Natural killer cell (primary cell): ENCODE data around the gene DMBT1. TPM values are rescaled to one million over a fixed set of nuclear protein-coding genes. Genes with fewer than 3 reads are reported as not detected.

Experiments used
- ATAC-seq, 3 donors: fragments of 150-1000 bp in 2 of 3; fragments of 200-7000 bp in 1 of 3; cut with Tn5 transposase; 1 replicate in 1 of 3; 2 replicates in 2 of 3; pipeline ENCODE4 v1.10.0; 2021; ENCODE audit warnings: mild to moderate bottlenecking in 2 of 3, moderate library complexity in 2 of 3
- DNase-seq, 2 donors: peaks; one replicate each; pipeline versions ENCODE4 v3.0.0 to v3.0.0-alpha.2; 2013 to 2021; ENCODE audit warnings: mixed read lengths in 1 of 2
- H3K27ac ChIP-seq: one replicate; pipeline ENCODE4 v1.5.1; 2013; ENCODE audit warnings: mild to moderate bottlenecking, low read length
- H3K27me3 ChIP-seq: one replicate; pipeline ENCODE4 v1.6.1; 2013; ENCODE audit warnings: low read length; ENCODE audit not compliant: control insufficient read depth, insufficient read depth
- H3K36me3 ChIP-seq: one replicate; pipeline ENCODE4 v1.6.1; 2013; ENCODE audit warnings: low read length; ENCODE audit not compliant: control insufficient read depth, insufficient read depth
- H3K4me1 ChIP-seq: one replicate; pipeline ENCODE4 v1.6.1; 2013; ENCODE audit warnings: low read length; ENCODE audit not compliant: control insufficient read depth, insufficient read depth
- H3K4me3 ChIP-seq: one replicate; pipeline ENCODE4 v1.5.1; 2013; ENCODE audit warnings: low read length
- H3K9me3 ChIP-seq: one replicate; pipeline ENCODE4 v1.6.1; 2013; ENCODE audit warnings: low read length; ENCODE audit not compliant: control insufficient read depth, insufficient read depth
- H3K27ac Mint-ChIP-seq, 2 donors: one replicate each; pipeline ENCODE4 v1.8.0; 2022; ENCODE audit warnings: mild to moderate bottlenecking in 2 of 2, mixed read lengths in 2 of 2, moderate library complexity in 1 of 2
- H3K27me3 Mint-ChIP-seq, 2 donors: one replicate each; pipeline ENCODE4 v1.8.0; 2022; ENCODE audit warnings: low read depth in 2 of 2, mixed read lengths in 2 of 2
- H3K36me3 Mint-ChIP-seq: one replicate; pipeline ENCODE4 v1.8.0; 2022; ENCODE audit warnings: mixed read lengths
- H3K4me1 Mint-ChIP-seq, 2 donors: one replicate each; pipeline ENCODE4 v1.8.0; 2022; ENCODE audit warnings: mixed read lengths in 2 of 2
- H3K4me3 Mint-ChIP-seq: one replicate; pipeline ENCODE4 v1.8.0; 2022; ENCODE audit warnings: mild to moderate bottlenecking, moderate library complexity, mixed read lengths
- H3K9me3 Mint-ChIP-seq, 2 donors: one replicate each; pipeline ENCODE4 v1.8.0; 2022; ENCODE audit warnings: mixed read lengths in 2 of 2
- WGBS: methylation state at CpG from one replicate; pipeline ENCODE4 v1.1.7; 2013; ENCODE audit warnings: missing lambda C conversion rate; ENCODE audit not compliant: insufficient coverage; 5-methylcytosine and 5-hydroxymethylcytosine counted together
- intact Hi-C: fragments of 100-400 bp; cut with micrococcal nuclease; formaldehyde crosslinking; loops from one replicate; pipeline ENCODE4 v1.14.2; 2022
- total RNA-seq, 4 donors: library from RNA; stranded (reverse); fragments of 120-200 nt in 1 of 4; gene quantifications; one replicate each; pipeline versions ENCODE4 v1.2.3 to v1.2.4, GENCODE V29; 2013 to 2022
- TF ChIP-seq, protein P1 (sequence below): fragments of 200-600 bp; IDR thresholded peaks from one replicate; pipeline ENCODE4 v1.8.0; 2022; ENCODE audit warnings: antibody characterized with exemption

DMBT1 gene
- total RNA-seq, 3 donors from 2014 or later (not counting 1 experiment from before 2014, with no cell fraction given): not detected

DNA sequence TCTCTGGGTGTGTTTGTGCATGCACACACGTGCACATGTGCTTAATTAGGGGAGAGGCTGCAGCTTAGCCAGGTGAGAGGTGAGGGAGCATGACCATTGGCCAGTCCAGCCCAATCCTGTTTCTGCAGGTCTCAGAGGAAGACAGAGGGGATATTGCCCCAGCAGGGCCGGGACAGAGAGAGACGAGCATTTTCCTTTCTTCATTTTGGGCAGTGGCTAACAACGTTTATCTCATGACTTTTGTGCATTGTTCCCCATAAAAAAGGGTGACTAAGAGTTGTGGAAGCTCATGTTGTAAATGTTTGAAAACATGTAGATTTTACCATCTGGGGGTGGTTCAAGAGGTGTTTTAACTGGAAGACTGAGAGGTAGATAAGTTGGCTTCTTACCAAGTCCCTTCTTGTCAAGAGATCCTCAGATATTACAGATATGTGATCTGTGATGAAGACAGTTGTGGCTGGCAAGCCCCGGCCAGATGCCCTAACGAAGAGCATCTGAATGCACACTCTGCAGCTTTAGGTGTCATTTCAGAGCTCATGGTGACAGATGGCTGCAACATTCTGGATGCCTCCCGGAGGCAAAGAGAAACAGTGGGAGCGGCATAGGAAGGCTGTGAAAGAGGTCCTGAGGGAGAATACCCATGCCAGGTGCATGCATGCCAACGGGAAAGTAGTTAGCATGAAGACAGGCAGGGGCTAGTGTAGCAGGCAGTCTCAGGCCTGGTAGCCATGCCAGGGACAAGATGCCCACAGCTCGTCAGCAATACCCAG is 16.7 kb upstream of the DMBT1 start:
- H3K4me3 ChIP-seq: no peak overlapping the region
- no peak overlapping the region for H3K4me3 Mint-ChIP-seq
- H3K9me3 Mint-ChIP-seq: no peaks in the 10 kb centered on the region
- no peaks in the 10 kb centered on the region for H3K36me3 Mint-ChIP-seq
- WGBS: 88% methylated on average over 10 of the region's 10 CpGs
- TF ChIP-seq, protein P1, sequence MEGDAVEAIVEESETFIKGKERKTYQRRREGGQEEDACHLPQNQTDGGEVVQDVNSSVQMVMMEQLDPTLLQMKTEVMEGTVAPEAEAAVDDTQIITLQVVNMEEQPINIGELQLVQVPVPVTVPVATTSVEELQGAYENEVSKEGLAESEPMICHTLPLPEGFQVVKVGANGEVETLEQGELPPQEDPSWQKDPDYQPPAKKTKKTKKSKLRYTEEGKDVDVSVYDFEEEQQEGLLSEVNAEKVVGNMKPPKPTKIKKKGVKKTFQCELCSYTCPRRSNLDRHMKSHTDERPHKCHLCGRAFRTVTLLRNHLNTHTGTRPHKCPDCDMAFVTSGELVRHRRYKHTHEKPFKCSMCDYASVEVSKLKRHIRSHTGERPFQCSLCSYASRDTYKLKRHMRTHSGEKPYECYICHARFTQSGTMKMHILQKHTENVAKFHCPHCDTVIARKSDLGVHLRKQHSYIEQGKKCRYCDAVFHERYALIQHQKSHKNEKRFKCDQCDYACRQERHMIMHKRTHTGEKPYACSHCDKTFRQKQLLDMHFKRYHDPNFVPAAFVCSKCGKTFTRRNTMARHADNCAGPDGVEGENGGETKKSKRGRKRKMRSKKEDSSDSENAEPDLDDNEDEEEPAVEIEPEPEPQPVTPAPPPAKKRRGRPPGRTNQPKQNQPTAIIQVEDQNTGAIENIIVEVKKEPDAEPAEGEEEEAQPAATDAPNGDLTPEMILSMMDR: no peak
- no peak overlapping the region for H3K27ac Mint-ChIP-seq
- ATAC-seq: no peak
- no peaks in the 10 kb centered on the region for H3K9me3 ChIP-seq
- peaks cover 14 to 19% of the 10 kb centered on the region in 2 donors for H3K4me1 Mint-ChIP-seq
- peaks cover 26% of the 10 kb centered on the region for H3K4me1 ChIP-seq
- H3K36me3 ChIP-seq: no peaks in the 10 kb centered on the region
- no peaks in the 10 kb centered on the region for H3K27me3 ChIP-seq
- DNase-seq: no peak
- H3K27ac ChIP-seq: peak overlapping the region; percentile 55
- intact Hi-C loops: no loop called here
- H3K27me3 Mint-ChIP-seq: peaks cover 24 to 32% of the 10 kb centered on the region in 2 donors

DNA sequence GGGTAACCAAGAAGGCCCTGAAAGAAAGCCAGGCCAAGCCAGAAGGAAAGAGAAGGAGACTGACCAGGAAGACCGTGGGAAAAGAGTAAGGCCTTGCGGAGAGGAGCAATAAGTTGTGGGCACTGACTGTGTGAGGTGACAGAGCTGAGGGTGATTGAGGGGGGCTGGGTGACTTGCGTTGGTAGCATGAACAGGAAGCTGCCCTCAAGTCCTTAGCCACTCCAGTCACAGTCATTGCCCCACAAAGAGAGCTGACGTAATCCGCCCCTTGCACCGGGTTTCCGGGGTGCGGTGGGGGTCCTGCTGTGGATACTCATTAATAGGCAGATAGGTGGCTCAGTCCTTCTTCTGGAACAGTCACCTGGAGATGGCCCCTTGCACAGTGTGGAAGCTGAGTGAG is 16.1 kb upstream of the DMBT1 start:
- no peak overlapping the region for H3K27ac Mint-ChIP-seq
- peaks cover 14 to 19% of the 10 kb centered on the region in 2 donors for H3K4me1 Mint-ChIP-seq
- peak in 2 of 3 donors; percentile 57 to 77 for ATAC-seq

DNA sequence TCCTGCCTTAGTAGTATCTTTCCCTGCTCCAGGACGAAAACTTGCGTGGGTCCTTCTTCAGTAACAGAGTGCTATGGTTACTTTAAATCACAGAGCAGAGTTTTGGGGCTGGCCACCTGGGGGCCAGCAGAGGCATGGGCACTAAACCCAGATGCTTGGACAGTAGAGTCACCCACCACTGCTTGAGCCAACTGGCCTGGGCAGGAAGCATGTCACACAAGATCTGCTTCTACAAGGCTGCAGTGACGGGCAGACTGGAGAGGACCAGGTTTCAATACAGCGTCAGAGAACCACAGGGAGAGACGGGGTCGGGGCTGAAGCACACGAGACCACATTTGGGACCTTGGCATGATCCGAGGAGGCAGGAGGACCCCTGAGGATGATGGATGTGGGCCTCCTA is 14.3 kb upstream of the DMBT1 start:
- 92% methylated on average over 8 of the region's 8 CpGs for WGBS
- peaks cover 10 to 19% of the 10 kb centered on the region in 2 donors for H3K27me3 Mint-ChIP-seq
- no peaks in the 10 kb centered on the region for H3K9me3 Mint-ChIP-seq
- Histone ChIP-seq H3K36me3 (no peaks in the 10 kb centered on the region), H3K27me3 (no peaks in the 10 kb centered on the region), H3K9me3 (no peaks in the 10 kb centered on the region), H3K4me1 (peaks cover 21% of the 10 kb centered on the region), H3K27ac (no peak overlapping the region), H3K4me3 (no peak overlapping the region)
- TF ChIP-seq, protein P1: no peak
- H3K27ac Mint-ChIP-seq: no peak overlapping the region
- H3K4me3 Mint-ChIP-seq: no peak overlapping the region
- ATAC-seq (no peak), DNase-seq (no peak)
- H3K36me3 Mint-ChIP-seq: no peaks in the 10 kb centered on the region
- peaks cover 11 to 14% of the 10 kb centered on the region in 2 donors for H3K4me1 Mint-ChIP-seq
- intact Hi-C loops: no loop called here

More for the DNA sequence above, 16.1 kb upstream of the DMBT1 start:
- Histone ChIP-seq H3K4me1 (peaks cover 26% of the 10 kb centered on the region), H3K27me3 (no peaks in the 10 kb centered on the region), H3K4me3 (no peak overlapping the region), H3K36me3 (no peaks in the 10 kb centered on the region), H3K9me3 (no peaks in the 10 kb centered on the region), H3K27ac (peak overlapping the region; percentile 55)
- peaks cover 18 to 28% of the 10 kb centered on the region in 2 donors for H3K27me3 Mint-ChIP-seq
- no peaks in the 10 kb centered on the region for H3K9me3 Mint-ChIP-seq
- peak in 1 of 2 donors; percentile 65 for DNase-seq
- H3K36me3 Mint-ChIP-seq: no peaks in the 10 kb centered on the region
- intact Hi-C loops: no loop called here
- TF ChIP-seq, protein P1: no peak
- no peak overlapping the region for H3K4me3 Mint-ChIP-seq
- WGBS: 84% methylated on average over 8 of the region's 8 CpGs
